ENCODE results near the gene FAM53B. TPM values are rescaled to one million over a fixed set of nuclear protein-coding genes. Genes with fewer than 3 reads are reported as not detected.

Gene FAM53B
- total RNA-seq, 2 donors from 2014 or later, result 19.3 to 22.6 TPM

GRCh38 chr10:124665980-124666379 lies 78.2 kb downstream of the FAM53B start:
- Histone ChIP-seq H3K4me1 (ENCODE audit: control insufficient read depth, insufficient read depth, low read length) (no peaks in the 10 kb centered on the region), H3K9ac (ENCODE audit: extremely low read depth, low read length, poor library complexity, severe bottlenecking) (no peak overlapping the region), H3K4me3 (ENCODE audit: low read length) (no peak overlapping the region), H3K9me3 (ENCODE audit: control insufficient read depth, low read length) (no peaks in the 10 kb centered on the region), H3K36me3 (ENCODE audit: control insufficient read depth, insufficient read depth, low read length) (peaks cover 4% of the 10 kb centered on the region), H3K27ac (ENCODE audit: low read depth, low read length) (no peak overlapping the region), H3K27me3 (ENCODE audit: control insufficient read depth, insufficient read depth, low read length, poor library complexity, severe bottlenecking) (no peaks in the 10 kb centered on the region)
- no peaks in the 10 kb centered on the region for H3K9me3 Mint-ChIP-seq
- H3K27ac Mint-ChIP-seq, result no peak overlapping the region
- no peaks in the 10 kb centered on the region for H3K27me3 Mint-ChIP-seq (ENCODE audit: insufficient read depth)
- H3K36me3 Mint-ChIP-seq (ENCODE audit: low read depth), result no peaks in the 10 kb centered on the region
- DNase-seq, result no peak
- TF ChIP-seq CTCF (conservative IDR thresholded peaks at IDR 0.05), result no peak
- WGBS, 2 experiments (ENCODE audit: insufficient coverage in 1 of 2, insufficient read length in 1 of 2), result 83 to 88% methylated on average over 2 to 3 of the region's 3 CpGs
- peaks cover 11% of the 10 kb centered on the region for H3K4me1 Mint-ChIP-seq
- no peak overlapping the region for H3K4me3 Mint-ChIP-seq

DNA sequence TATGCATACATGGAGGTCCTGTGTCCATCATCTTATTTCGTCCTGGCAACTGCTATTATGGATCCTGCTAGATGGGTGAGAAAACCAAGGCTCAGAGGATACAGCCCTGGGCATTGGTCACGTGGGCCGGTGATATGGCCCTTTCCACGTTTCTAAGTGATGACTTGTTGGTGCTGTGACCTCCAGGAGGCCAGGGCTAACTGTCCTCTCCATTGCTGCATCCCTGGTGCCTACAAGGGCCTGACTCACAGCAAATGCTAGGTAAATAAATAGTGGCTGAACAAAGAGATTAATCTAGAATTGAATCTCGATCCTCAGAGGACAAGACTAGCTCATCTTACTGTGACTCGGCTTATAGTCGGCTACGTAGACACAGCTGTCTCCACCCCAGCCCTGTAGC lies 78.6 kb downstream of the FAM53B start:
- Mint-ChIP-seq H3K27ac (peak overlapping the region; percentile 18), H3K27me3 (ENCODE audit: insufficient read depth) (no peaks in the 10 kb centered on the region), H3K4me1 (peaks cover 11% of the 10 kb centered on the region), H3K36me3 (ENCODE audit: low read depth) (no peaks in the 10 kb centered on the region), H3K4me3 (no peak overlapping the region), H3K9me3 (no peaks in the 10 kb centered on the region)
- H3K4me3 ChIP-seq (ENCODE audit: low read length), result no peak overlapping the region
- peaks cover 4% of the 10 kb centered on the region for H3K36me3 ChIP-seq (ENCODE audit: control insufficient read depth, insufficient read depth, low read length)
- H3K27me3 ChIP-seq (ENCODE audit: control insufficient read depth, insufficient read depth, low read length, poor library complexity, severe bottlenecking), result no peaks in the 10 kb centered on the region
- no peak for DNase-seq
- H3K27ac ChIP-seq (ENCODE audit: low read depth, low read length), result no peak overlapping the region
- H3K4me1 ChIP-seq (ENCODE audit: control insufficient read depth, insufficient read depth, low read length), result no peaks in the 10 kb centered on the region
- H3K9me3 ChIP-seq (ENCODE audit: control insufficient read depth, low read length), result no peaks in the 10 kb centered on the region
- no peak overlapping the region for H3K9ac ChIP-seq (ENCODE audit: extremely low read depth, low read length, poor library complexity, severe bottlenecking)
- TF ChIP-seq CTCF (conservative IDR thresholded peaks at IDR 0.05), result no peak
- WGBS, 2 experiments (ENCODE audit: insufficient coverage in 1 of 2, insufficient read length in 1 of 2), result 94 to 97% methylated on average over 6 to 8 of the region's 8 CpGs

GRCh38 chr10:124665091-124665490 lies 79.1 kb downstream of the FAM53B start:
- Mint-ChIP-seq H3K9me3 (no peaks in the 10 kb centered on the region), H3K4me3 (no peak overlapping the region), H3K4me1 (peaks cover 11% of the 10 kb centered on the region), H3K36me3 (ENCODE audit: low read depth) (no peaks in the 10 kb centered on the region), H3K27me3 (ENCODE audit: insufficient read depth) (no peaks in the 10 kb centered on the region), H3K27ac (peak overlapping the region; percentile 18)
- Histone ChIP-seq H3K9ac (ENCODE audit: extremely low read depth, low read length, poor library complexity, severe bottlenecking) (no peak overlapping the region), H3K4me3 (ENCODE audit: low read length) (no peak overlapping the region), H3K27me3 (ENCODE audit: control insufficient read depth, insufficient read depth, low read length, poor library complexity, severe bottlenecking) (no peaks in the 10 kb centered on the region), H3K27ac (ENCODE audit: low read depth, low read length) (no peak overlapping the region), H3K9me3 (ENCODE audit: control insufficient read depth, low read length) (no peaks in the 10 kb centered on the region), H3K36me3 (ENCODE audit: control insufficient read depth, insufficient read depth, low read length) (peaks cover 4% of the 10 kb centered on the region), H3K4me1 (ENCODE audit: control insufficient read depth, insufficient read depth, low read length) (no peaks in the 10 kb centered on the region)
- TF ChIP-seq CTCF (conservative IDR thresholded peaks at IDR 0.05), result no peak
- WGBS, 2 experiments (ENCODE audit: insufficient coverage in 1 of 2, insufficient read length in 1 of 2), result 86 to 94% methylated on average over 2 of the region's 2 CpGs
- no peak for DNase-seq
